ENCODE results near the gene HSD17B2. TPM values are rescaled to one million over a fixed set of nuclear protein-coding genes. Genes with fewer than 3 reads are reported as not detected.

HSD17B2 gene
- total RNA-seq, 2 donors from 2014 or later, result not detected

- no peaks in the 10 kb centered on the region for H3K36me3 ChIP-seq (ENCODE audit: control insufficient read depth, insufficient read depth, low read length)
- Mint-ChIP-seq H3K36me3 (ENCODE audit: low read depth) (no peaks in the 10 kb centered on the region), H3K4me3 (no peak overlapping the region), H3K4me1 (peaks cover 2% of the 10 kb centered on the region), H3K9me3 (no peaks in the 10 kb centered on the region), H3K27ac (no peak overlapping the region), H3K27me3 (ENCODE audit: insufficient read depth) (peaks cover 11% of the 10 kb centered on the region)
- H3K9ac ChIP-seq (ENCODE audit: extremely low read depth, low read length, poor library complexity, severe bottlenecking), result no peak overlapping the region
- no peak for TF ChIP-seq CTCF (conservative IDR thresholded peaks at IDR 0.05)
- peaks cover 9% of the 10 kb centered on the region for H3K27me3 ChIP-seq (ENCODE audit: control insufficient read depth, insufficient read depth, low read length, poor library complexity, severe bottlenecking)
- H3K27ac ChIP-seq (ENCODE audit: low read depth, low read length), result no peak overlapping the region
- H3K4me1 ChIP-seq (ENCODE audit: control insufficient read depth, insufficient read depth, low read length), result no peaks in the 10 kb centered on the region
- WGBS, 2 experiments (ENCODE audit: insufficient coverage in 1 of 2, insufficient read length in 1 of 2), result 94 to 96% methylated on average over 6 to 8 of the region's 8 CpGs
- H3K4me3 ChIP-seq (ENCODE audit: low read length), result no peak overlapping the region
- no peak for DNase-seq
- no peaks in the 10 kb centered on the region for H3K9me3 ChIP-seq (ENCODE audit: control insufficient read depth, low read length)
Observed at GRCh38 chr16:82042144-82042543, 7.1 kb downstream of the HSD17B2 start.

GRCh38 chr16:82042846-82043245 lies 7.8 kb downstream of the HSD17B2 start:
- H3K27ac ChIP-seq (ENCODE audit: low read depth, low read length), result no peak overlapping the region
- Mint-ChIP-seq H3K4me3 (no peak overlapping the region), H3K27ac (no peak overlapping the region), H3K36me3 (ENCODE audit: low read depth) (no peaks in the 10 kb centered on the region), H3K4me1 (no peaks in the 10 kb centered on the region), H3K9me3 (no peaks in the 10 kb centered on the region), H3K27me3 (ENCODE audit: insufficient read depth) (peaks cover 14% of the 10 kb centered on the region)
- no peak overlapping the region for H3K4me3 ChIP-seq (ENCODE audit: low read length)
- H3K27me3 ChIP-seq (ENCODE audit: control insufficient read depth, insufficient read depth, low read length, poor library complexity, severe bottlenecking), result peaks cover 9% of the 10 kb centered on the region
- 88 to 100% methylated on average over 1 to 2 of the region's 2 CpGs for WGBS, 2 experiments (ENCODE audit: insufficient coverage in 1 of 2, insufficient read length in 1 of 2)
- no peaks in the 10 kb centered on the region for H3K4me1 ChIP-seq (ENCODE audit: control insufficient read depth, insufficient read depth, low read length)
- H3K36me3 ChIP-seq (ENCODE audit: control insufficient read depth, insufficient read depth, low read length), result no peaks in the 10 kb centered on the region
- TF ChIP-seq CTCF (conservative IDR thresholded peaks at IDR 0.05), result no peak
- no peaks in the 10 kb centered on the region for H3K9me3 ChIP-seq (ENCODE audit: control insufficient read depth, low read length)
- DNase-seq, result no peak
- no peak overlapping the region for H3K9ac ChIP-seq (ENCODE audit: extremely low read depth, low read length, poor library complexity, severe bottlenecking)

GRCh38 chr16:82043680-82044584 lies 8.9 kb downstream of the HSD17B2 start:
- TF ChIP-seq CTCF (conservative IDR thresholded peaks at IDR 0.05), result no peak
- no peak overlapping the region for H3K27ac Mint-ChIP-seq
- Histone ChIP-seq H3K4me3 (ENCODE audit: low read length) (no peak overlapping the region), H3K9ac (ENCODE audit: extremely low read depth, low read length, poor library complexity, severe bottlenecking) (no peak overlapping the region), H3K9me3 (ENCODE audit: control insufficient read depth, low read length) (no peaks in the 10 kb centered on the region), H3K4me1 (ENCODE audit: control insufficient read depth, insufficient read depth, low read length) (no peaks in the 10 kb centered on the region), H3K27me3 (ENCODE audit: control insufficient read depth, insufficient read depth, low read length, poor library complexity, severe bottlenecking) (peaks cover 5% of the 10 kb centered on the region), H3K27ac (ENCODE audit: low read depth, low read length) (no peak overlapping the region), H3K36me3 (ENCODE audit: control insufficient read depth, insufficient read depth, low read length) (no peaks in the 10 kb centered on the region)
- H3K4me1 Mint-ChIP-seq, result no peaks in the 10 kb centered on the region
- H3K36me3 Mint-ChIP-seq (ENCODE audit: low read depth), result no peaks in the 10 kb centered on the region
- no peak for DNase-seq
- WGBS, 2 experiments (ENCODE audit: insufficient coverage in 1 of 2, insufficient read length in 1 of 2), result 89 to 90% methylated on average over 4 to 6 of the region's 6 CpGs
- no peak overlapping the region for H3K4me3 Mint-ChIP-seq
- no peaks in the 10 kb centered on the region for H3K9me3 Mint-ChIP-seq
- peaks cover 10% of the 10 kb centered on the region for H3K27me3 Mint-ChIP-seq (ENCODE audit: insufficient read depth)

All from endodermal cell (in vitro differentiated cells).